SJCRH30 (cell line): ENCODE results near the gene MEIOSIN. TPM values are rescaled to one million over a fixed set of nuclear protein-coding genes. Genes with fewer than 3 reads are reported as not detected.
A peak's percentile ranks its signal among the peaks of the same experiment; 100 is the strongest.

Source experiments
- DNase-seq, 2 experiments: peaks; one replicate each; pipeline ENCODE4 v3.0.0-alpha.2; 2015 to 2020
- H3K27ac ChIP-seq: fragments of 250-450 bp; sonication (Bioruptor Pico); 2 replicates; pipeline ENCODE4 v1.5.1; 2020; ENCODE audit warnings: mild to moderate bottlenecking, moderate library complexity
- H3K27me3 ChIP-seq: fragments of 250-450 bp; sonication (Bioruptor Pico); 2 replicates; pipeline ENCODE4 v1.5.1; 2020; ENCODE audit warnings: mild to moderate bottlenecking, moderate library complexity
- H3K36me3 ChIP-seq: fragments of 250-450 bp; sonication (Bioruptor Pico); 2 replicates; pipeline ENCODE4 v1.5.1; 2020; ENCODE audit warnings: mild to moderate bottlenecking, moderate library complexity
- H3K4me1 ChIP-seq: fragments of 250-450 bp; sonication (Bioruptor Pico); 2 replicates; pipeline ENCODE4 v1.5.1; 2020; ENCODE audit warnings: mild to moderate bottlenecking, moderate library complexity
- H3K4me3 ChIP-seq: fragments of 250-450 bp; sonication (Bioruptor Pico); 2 replicates; pipeline ENCODE4 v1.5.1; 2020; ENCODE audit warnings: mild to moderate bottlenecking, moderate library complexity
- H3K9me3 ChIP-seq: fragments of 250-450 bp; sonication (Bioruptor Pico); replicated peaks from 2 replicates; pipeline ENCODE4 v1.5.1; 2020; ENCODE audit warnings: mild to moderate bottlenecking, moderate library complexity
- total RNA-seq: library from RNA; depleted of rRNA; stranded (reverse); fragments of >200 nt; shearing (Covaris generic); gene quantifications from 2 replicates; pipeline ENCODE4 v1.2.3, GENCODE V29; 2014; rRNA removed

Gene MEIOSIN
- total RNA-seq, 1 experiment from 2014 or later, result not detected

DNA sequence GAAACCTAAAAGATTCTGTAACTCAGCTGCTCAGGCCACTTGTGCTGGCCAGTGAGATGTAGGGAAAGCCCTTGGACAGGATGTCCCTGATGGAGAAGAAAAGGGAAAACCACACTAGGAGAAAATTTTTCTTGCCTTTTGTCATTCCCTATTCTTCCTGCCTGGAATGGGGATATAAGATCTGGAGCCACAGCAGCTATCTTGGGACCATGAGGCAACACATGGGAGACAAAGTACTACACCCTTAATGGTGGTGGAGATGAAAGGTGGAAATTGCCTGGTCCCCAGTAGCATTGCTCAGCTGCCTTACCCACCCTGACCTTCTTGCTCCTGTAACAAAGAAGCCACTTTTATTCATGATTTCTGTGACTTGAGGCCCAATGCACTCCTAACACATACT lies 72.5 kb downstream of the MEIOSIN start:
- DNase-seq, result no peak
- no peaks in the 10 kb centered on the region for H3K4me1 ChIP-seq
- H3K4me3 ChIP-seq, result no peak overlapping the region
- H3K9me3 ChIP-seq, result no peaks in the 10 kb centered on the region
- H3K36me3 ChIP-seq, result no peaks in the 10 kb centered on the region
- H3K27ac ChIP-seq, result no peak overlapping the region
- H3K27me3 ChIP-seq, result 0 out of 2 replicates have a peak, but pooled peaks cover 4% of the 10 kb centered on the region

DNA sequence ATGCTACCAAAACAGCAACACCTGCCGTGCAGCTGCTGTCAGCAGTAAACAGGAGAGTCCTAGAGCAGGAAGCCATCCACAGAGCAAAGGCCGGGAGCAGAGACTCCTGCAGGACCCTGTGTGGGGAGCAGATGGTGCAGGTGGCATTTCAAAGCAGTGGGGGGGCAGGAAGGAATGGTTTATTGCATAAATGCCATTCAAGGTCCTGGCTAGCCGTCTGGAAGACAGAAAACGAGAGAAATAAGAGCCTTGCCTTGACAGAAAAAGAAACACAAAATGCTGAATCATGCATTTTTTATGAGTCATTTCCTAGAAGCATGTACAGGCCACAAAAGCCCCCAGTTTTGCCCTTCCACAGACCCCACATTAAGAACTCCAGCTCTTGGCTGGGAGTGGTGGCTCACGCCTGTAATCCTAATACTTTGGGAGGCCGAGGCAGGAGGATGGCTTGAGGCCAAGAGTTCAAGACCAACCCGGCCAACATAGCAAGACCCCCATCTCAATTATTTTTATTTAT lies 76.5 kb downstream of the MEIOSIN start:
- no peaks in the 10 kb centered on the region for H3K36me3 ChIP-seq
- no peak overlapping the region for H3K4me3 ChIP-seq
- DNase-seq, result peak; percentile 87 to 89
- H3K27ac ChIP-seq, result peak overlapping the region; percentile 19
- no peaks in the 10 kb centered on the region for H3K4me1 ChIP-seq
- H3K9me3 ChIP-seq, result no peaks in the 10 kb centered on the region
- H3K27me3 ChIP-seq, result no peaks in the 10 kb centered on the region

DNA sequence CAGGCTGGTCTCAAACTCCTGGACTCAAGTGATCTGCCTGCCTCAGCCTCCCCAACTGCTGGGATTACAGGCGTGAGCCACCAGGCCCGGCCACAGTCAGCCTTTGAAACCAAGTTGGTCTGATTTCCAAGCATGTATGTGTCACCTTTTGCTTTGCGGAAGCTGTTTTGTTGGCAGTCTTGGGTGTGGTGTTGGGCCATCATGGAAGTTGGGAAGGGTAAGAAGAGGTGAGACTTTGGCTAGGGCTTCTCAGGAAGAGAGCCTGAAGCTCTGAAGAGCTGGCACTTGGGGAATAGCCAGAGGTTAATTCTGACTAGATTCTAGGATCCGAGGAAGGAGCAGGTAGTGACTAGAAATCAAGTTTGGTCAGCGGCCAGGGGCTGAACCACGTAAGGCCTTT lies 79.1 kb downstream of the MEIOSIN start:
- H3K27ac ChIP-seq, result no peak overlapping the region
- DNase-seq, result no peak
- H3K4me3 ChIP-seq, result no peak overlapping the region
- H3K36me3 ChIP-seq, result no peaks in the 10 kb centered on the region
- peaks cover 6% of the 10 kb centered on the region; the same call in 1 of the 2 replicates for H3K4me1 ChIP-seq
- H3K27me3 ChIP-seq, result no peaks in the 10 kb centered on the region
- H3K9me3 ChIP-seq, result no peaks in the 10 kb centered on the region

Other genes starting within 250 kb of the MEIOSIN start
- gene RTN2, start 236.4 kb upstream of the MEIOSIN start, total RNA-seq, result 29.3 and 30.9 TPM in 2 replicates
- gene PPM1N, start 235.0 kb upstream of the MEIOSIN start, total RNA-seq, result 1.0 and 1.4 TPM in 2 replicates
- gene VASP, start 226.0 kb upstream of the MEIOSIN start, total RNA-seq, result 43.8 and 48.8 TPM in 2 replicates
- 8.6 and 9.9 TPM in 2 replicates for gene OPA3, start 148.6 kb upstream of the MEIOSIN start, total RNA-seq
- 0.14 and 0.18 TPM in 2 replicates for gene GPR4, start 131.2 kb upstream of the MEIOSIN start, total RNA-seq
- 3.0 and 5.8 TPM in 2 replicates for gene EML2, start 94.0 kb upstream of the MEIOSIN start, total RNA-seq
- gene GIPR, start 65.2 kb upstream of the MEIOSIN start, total RNA-seq, result 0.12 and 0.38 TPM in 2 replicates
- gene SNRPD2, start 41.5 kb upstream of the MEIOSIN start, total RNA-seq, result 434 and 487 TPM in 2 replicates
- gene QPCTL, start 40.8 kb upstream of the MEIOSIN start, total RNA-seq, result 9.8 and 10.6 TPM in 2 replicates
- 9.3 and 10.8 TPM in 2 replicates for gene FBXO46, start 2.5 kb upstream of the MEIOSIN start, total RNA-seq
- gene SIX5, start 35.8 kb downstream of the MEIOSIN start, total RNA-seq, result 6.0 and 6.6 TPM in 2 replicates
- 79.8 and 84.2 TPM in 2 replicates for gene DMPK, start 49.1 kb downstream of the MEIOSIN start, total RNA-seq
- 43.5 and 52.9 TPM in 2 replicates for gene DMWD, start 59.4 kb downstream of the MEIOSIN start, total RNA-seq
- 0.22 TPM in 1 of 2 replicates, not detected in the other for gene RSPH6A, start 81.9 kb downstream of the MEIOSIN start, total RNA-seq
- gene SYMPK, start 129.7 kb downstream of the MEIOSIN start, total RNA-seq, result 25.6 and 32.6 TPM in 2 replicates
- gene FOXA3, start 130.9 kb downstream of the MEIOSIN start, total RNA-seq, result 0.45 and 0.53 TPM in 2 replicates
- 31.0 and 31.4 TPM in 2 replicates for gene IRF2BP1, start 152.7 kb downstream of the MEIOSIN start, total RNA-seq
- gene MYPOP, start 169.2 kb downstream of the MEIOSIN start, total RNA-seq, result 1.8 and 2.5 TPM in 2 replicates
- not detected in 2 replicates for gene NANOS2, start 181.3 kb downstream of the MEIOSIN start, total RNA-seq
- gene NOVA2, start 240.4 kb downstream of the MEIOSIN start, total RNA-seq, result 0.02 TPM in 1 of 2 replicates, not detected in the other